Mammary epithelial cell (primary cell): ENCODE results near the gene ZNF750.

Experiments used
- CTCF ChIP-seq, 2 donors: IDR thresholded peaks in 1 of 2; conservative IDR thresholded peaks in 1 of 2; 2 replicates each; pipeline ENCODE4 v1.5.1; 2011 to 2012; ENCODE audit warnings: inconsistent platforms in 2 of 2, low read length in 2 of 2, mild to moderate bottlenecking in 2 of 2, control low read depth in 1 of 2, low read depth in 1 of 2; ENCODE audit not compliant: insufficient read depth in 1 of 2; ENCODE audit errors: extremely low read depth in 1 of 2
- EZH2 ChIP-seq: IDR thresholded peaks from 2 replicates; pipeline ENCODE4 v1.6.1; 2012; ENCODE audit warnings: low read length, inconsistent platforms, borderline replicate concordance

- TF ChIP-seq CTCF (conservative IDR thresholded peaks at IDR 0.05 in 1 of 2, IDR thresholded peaks at IDR 0.05 in 1 of 2; ENCODE audit: extremely low read depth in 1 of 2, insufficient read depth in 1 of 2, low read depth in 1 of 2, low read length in 2 of 2) (no peak), EZH2 (no peak)
Observed at GRCh38 chr17:82802075-82802780, 37.6 kb downstream of the ZNF750 start.
